DMS79 treated with DMSO at 0.1 percent for 48 hours (cell line): ENCODE measurements around the gene MRPS15.

ENCODE experiments used
- DNase-seq: peaks from one replicate; lab custom pipeline; 2025; lab: John Stamatoyannopoulos, UW

MRPS15 gene

GRCh38 chr1:36419569-36419968 lies 44.6 kb downstream of the MRPS15 start:
- DNase-seq, result no peak

- no peak for DNase-seq
Measured at GRCh38 chr1:36419140-36419539, 45.0 kb downstream of the MRPS15 start.

- DNase-seq, result no peak
Measured at GRCh38 chr1:36417931-36418330, 46.3 kb downstream of the MRPS15 start.

GRCh38 chr1:36415661-36416326 lies 48.4 kb downstream of the MRPS15 start:
- DNase-seq, result no peak

- DNase-seq, result no peak
Measured at GRCh38 chr1:36414384-36414783, 49.8 kb downstream of the MRPS15 start.

- no peak for DNase-seq
Measured at GRCh38 chr1:36411674-36412648, 52.2 kb downstream of the MRPS15 start.

- no peak for DNase-seq
Measured at GRCh38 chr1:36408479-36408878, 55.7 kb downstream of the MRPS15 start.

GRCh38 chr1:36406440-36406839 lies 57.7 kb downstream of the MRPS15 start:
- DNase-seq, result no peak
